Esophagus muscularis mucosa (tissue), 3 donors: ENCODE measurements around the gene TEAD4.

Source experiments
- EP300 ChIP-seq: sonication (generic); formaldehyde crosslinking; IDR thresholded peaks from one replicate; pipeline ENCODE4 v1.6.1; 2017; ENCODE audit warnings: antibody characterized with exemption
- TF ChIP-seq, protein P1 (sequence below), 3 experiments: fragments of 200-600 bp in 2 of 3; fragments of 450-650 bp in 1 of 3; sonication (generic) in 2 of 3; IDR thresholded peaks; one replicate each; pipeline ENCODE4 v1.5.1; 2017 to 2019; ENCODE audit warnings: antibody characterized with exemption in 3 of 3, mild to moderate bottlenecking in 2 of 3, moderate library complexity in 1 of 3

GRCh38 chr12:3042394-3042793 lies 83.2 kb downstream of the TEAD4 start:
- TF ChIP-seq, protein P1, sequence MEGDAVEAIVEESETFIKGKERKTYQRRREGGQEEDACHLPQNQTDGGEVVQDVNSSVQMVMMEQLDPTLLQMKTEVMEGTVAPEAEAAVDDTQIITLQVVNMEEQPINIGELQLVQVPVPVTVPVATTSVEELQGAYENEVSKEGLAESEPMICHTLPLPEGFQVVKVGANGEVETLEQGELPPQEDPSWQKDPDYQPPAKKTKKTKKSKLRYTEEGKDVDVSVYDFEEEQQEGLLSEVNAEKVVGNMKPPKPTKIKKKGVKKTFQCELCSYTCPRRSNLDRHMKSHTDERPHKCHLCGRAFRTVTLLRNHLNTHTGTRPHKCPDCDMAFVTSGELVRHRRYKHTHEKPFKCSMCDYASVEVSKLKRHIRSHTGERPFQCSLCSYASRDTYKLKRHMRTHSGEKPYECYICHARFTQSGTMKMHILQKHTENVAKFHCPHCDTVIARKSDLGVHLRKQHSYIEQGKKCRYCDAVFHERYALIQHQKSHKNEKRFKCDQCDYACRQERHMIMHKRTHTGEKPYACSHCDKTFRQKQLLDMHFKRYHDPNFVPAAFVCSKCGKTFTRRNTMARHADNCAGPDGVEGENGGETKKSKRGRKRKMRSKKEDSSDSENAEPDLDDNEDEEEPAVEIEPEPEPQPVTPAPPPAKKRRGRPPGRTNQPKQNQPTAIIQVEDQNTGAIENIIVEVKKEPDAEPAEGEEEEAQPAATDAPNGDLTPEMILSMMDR (IDR thresholded peaks at IDR 0.05): no peak
- no peak for TF ChIP-seq EP300
